ENCODE measurements around the gene BIK. TPM values are rescaled to one million over a fixed set of nuclear protein-coding genes. Genes with fewer than 3 reads are reported as not detected.
"Not testable (repeated sequence)": the region's sequence is repeated elsewhere in the genome, so short reads cannot be mapped to it uniquely, and the experiment has no call there.

BIK gene
- total RNA-seq, 1 donor from 2014 or later, result 0.25 TPM

- ATAC-seq, result peak; percentile 42
- not testable (repeated sequence) for DNase-seq (ENCODE audit: low spot score)
Measured at GRCh38 chr22:43104056-43104625, 6.4 kb upstream of the BIK start.

GRCh38 chr22:43104950-43105349 is 5.6 kb upstream of the BIK start:
- not testable (repeated sequence) for DNase-seq (ENCODE audit: low spot score); ATAC-seq

GRCh38 chr22:43106302-43106701 is 4.2 kb upstream of the BIK start:
- DNase-seq (ENCODE audit: low spot score) (no peak), ATAC-seq (no peak)

- ATAC-seq (no peak), DNase-seq (ENCODE audit: low spot score) (no peak)
Measured at GRCh38 chr22:43109511-43109910, 1.0 kb upstream of the BIK start.

GRCh38 chr22:43109921-43110443 is 568 bp upstream of the BIK start:
- no peak for ATAC-seq
- DNase-seq (ENCODE audit: low spot score), result no peak

GRCh38 chr22:43110927-43111623 is 525 bp downstream of the BIK start:
- ATAC-seq (peak; percentile 56), DNase-seq (ENCODE audit: low spot score) (peak; percentile 55)

- DNase-seq (ENCODE audit: low spot score) (no peak), ATAC-seq (no peak)
Measured at GRCh38 chr22:43113526-43114251, 3.1 kb downstream of the BIK start.

- DNase-seq (ENCODE audit: low spot score) (no peak), ATAC-seq (peak; percentile 61)
Measured at GRCh38 chr22:43114958-43115357, 4.4 kb downstream of the BIK start.

- ATAC-seq (no peak), DNase-seq (ENCODE audit: low spot score) (no peak)
Measured at GRCh38 chr22:43116932-43117331, 6.4 kb downstream of the BIK start.

- DNase-seq (ENCODE audit: low spot score), result no peak
- no peak for ATAC-seq
Measured at GRCh38 chr22:43118024-43118849, 7.7 kb downstream of the BIK start.

- ATAC-seq (no peak), DNase-seq (ENCODE audit: low spot score) (no peak)
Measured at GRCh38 chr22:43118953-43119458, 8.5 kb downstream of the BIK start.

GRCh38 chr22:43126501-43127165 is 16.1 kb downstream of the BIK start:
- no peak for DNase-seq (ENCODE audit: low spot score)
- no peak for ATAC-seq

GRCh38 chr22:43127166-43127908 is 16.8 kb downstream of the BIK start:
- DNase-seq (ENCODE audit: low spot score) (no peak), ATAC-seq (no peak)

GRCh38 chr22:43128116-43128515 is 17.6 kb downstream of the BIK start:
- DNase-seq (ENCODE audit: low spot score) (no peak), ATAC-seq (no peak)

GRCh38 chr22:43128928-43129424 is 18.4 kb downstream of the BIK start:
- no peak for DNase-seq (ENCODE audit: low spot score)
- no peak for ATAC-seq

GRCh38 chr22:43129426-43130425 is 19.2 kb downstream of the BIK start:
- DNase-seq (ENCODE audit: low spot score) (no peak), ATAC-seq (no peak)

- no peak for ATAC-seq
- no peak for DNase-seq (ENCODE audit: low spot score)
Measured at GRCh38 chr22:43131773-43132501, 21.4 kb downstream of the BIK start.

All from left lobe of liver (tissue), 2 donors.